ENCODE measurements around the gene SP6.

DNA sequence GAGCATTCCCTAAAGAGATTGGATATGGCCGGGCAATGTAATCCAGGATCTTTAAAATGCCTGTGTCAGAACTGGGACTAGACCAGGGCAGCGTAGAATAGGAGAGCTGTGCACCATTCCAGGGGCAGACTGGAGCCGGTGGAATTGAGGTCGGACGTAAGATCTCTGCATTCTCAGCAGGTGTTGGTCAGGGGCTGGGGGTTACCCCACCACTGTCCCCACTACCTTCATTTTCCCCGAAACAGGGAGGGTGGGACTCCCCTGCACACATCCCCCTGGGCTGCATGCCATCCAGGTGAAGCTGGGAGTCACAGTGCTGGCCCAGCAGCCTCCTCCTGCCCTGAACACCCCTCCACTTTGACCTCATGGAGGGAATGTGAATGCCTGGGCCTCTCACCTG, 47.2 kb downstream of the SP6 start:
- TF ChIP-seq CTCF (IDR thresholded peaks at IDR 0.05) (no peak), POLR2A (IDR thresholded peaks at IDR 0.05) (no peak)
